A673 (cell line): ENCODE data around the gene SLC41A3.

Experiments used
- EZH2 ChIP-seq: fragments of 200-600 bp; sonication (generic); IDR thresholded peaks from 2 replicates; pipeline ENCODE4 v1.6.1; 2017; ENCODE audit warnings: borderline replicate concordance, low read depth, mild to moderate bottlenecking, mixed read lengths, antibody characterized with exemption, low read length; ENCODE audit not compliant: poor library complexity, severe bottlenecking
- TF ChIP-seq, protein P1 (sequence below): fragments of 300-800, 200-600 bp; sonication (generic); conservative IDR thresholded peaks from 2 replicates; pipeline ENCODE4 v1.5.1; 2017; ENCODE audit warnings: low read depth, mild to moderate bottlenecking, antibody characterized with exemption, low read length, moderate library complexity, mixed read lengths

DNA sequence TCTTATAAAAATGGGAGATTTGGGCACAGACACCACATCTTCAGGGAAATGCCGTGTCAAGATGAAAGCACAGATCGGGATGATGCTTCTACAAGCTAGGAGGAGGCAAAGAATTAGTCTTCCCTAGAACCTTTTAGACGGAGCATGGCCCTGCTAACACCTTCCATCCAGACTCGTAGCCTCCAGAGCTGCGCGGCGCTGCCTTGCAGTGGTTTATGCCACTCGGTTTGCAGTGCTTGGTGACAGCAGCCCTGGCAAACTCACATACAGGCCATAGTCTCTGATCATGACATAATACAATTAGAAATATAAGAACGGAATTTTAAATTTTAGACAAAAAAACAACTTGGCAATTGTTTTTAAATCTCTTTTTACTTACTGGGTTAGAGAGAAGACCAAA lies 37.1 kb upstream of the SLC41A3 start:
- TF ChIP-seq EZH2, result no peak
- TF ChIP-seq, protein P1, sequence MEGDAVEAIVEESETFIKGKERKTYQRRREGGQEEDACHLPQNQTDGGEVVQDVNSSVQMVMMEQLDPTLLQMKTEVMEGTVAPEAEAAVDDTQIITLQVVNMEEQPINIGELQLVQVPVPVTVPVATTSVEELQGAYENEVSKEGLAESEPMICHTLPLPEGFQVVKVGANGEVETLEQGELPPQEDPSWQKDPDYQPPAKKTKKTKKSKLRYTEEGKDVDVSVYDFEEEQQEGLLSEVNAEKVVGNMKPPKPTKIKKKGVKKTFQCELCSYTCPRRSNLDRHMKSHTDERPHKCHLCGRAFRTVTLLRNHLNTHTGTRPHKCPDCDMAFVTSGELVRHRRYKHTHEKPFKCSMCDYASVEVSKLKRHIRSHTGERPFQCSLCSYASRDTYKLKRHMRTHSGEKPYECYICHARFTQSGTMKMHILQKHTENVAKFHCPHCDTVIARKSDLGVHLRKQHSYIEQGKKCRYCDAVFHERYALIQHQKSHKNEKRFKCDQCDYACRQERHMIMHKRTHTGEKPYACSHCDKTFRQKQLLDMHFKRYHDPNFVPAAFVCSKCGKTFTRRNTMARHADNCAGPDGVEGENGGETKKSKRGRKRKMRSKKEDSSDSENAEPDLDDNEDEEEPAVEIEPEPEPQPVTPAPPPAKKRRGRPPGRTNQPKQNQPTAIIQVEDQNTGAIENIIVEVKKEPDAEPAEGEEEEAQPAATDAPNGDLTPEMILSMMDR, result no peak
